Breast epithelium (tissue), 4 donors: ENCODE data around the gene ITGB4. TPM values are rescaled to one million over a fixed set of nuclear protein-coding genes. Genes with fewer than 3 reads are reported as not detected.

Experiments used
- DNase-seq, 2 donors: peaks; one replicate each; pipeline ENCODE4 v3.0.0-alpha.2; 2019; ENCODE audit warnings: low spot score in 2 of 2
- H3K27ac ChIP-seq, 2 donors: fragments of 200-600 bp; sonication (generic) in 1 of 2; one replicate each; pipeline ENCODE4 v1.5.1; 2016 to 2019; ENCODE audit warnings: mild to moderate bottlenecking in 1 of 2
- H3K27me3 ChIP-seq, 2 donors: fragments of 200-600 bp; sonication (generic) in 1 of 2; one replicate each; pipeline versions ENCODE4 v1.5.1 to v1.6.0; 2017 to 2019; ENCODE audit warnings: control low read depth in 1 of 2, mild to moderate bottlenecking in 1 of 2
- H3K36me3 ChIP-seq: fragments of 200-600 bp; one replicate; pipeline ENCODE4 v1.5.1; 2019
- H3K4me1 ChIP-seq, 2 donors: fragments of 200-600 bp; sonication (generic); one replicate each; pipeline ENCODE4 v1.5.1; 2016 to 2019; ENCODE audit warnings: control low read depth in 1 of 2
- H3K4me3 ChIP-seq, 3 donors: fragments of 200-600 bp; sonication (generic); 1 replicate in 2 of 3; 2 replicates in 1 of 3; pipeline ENCODE4 v1.5.1; 2016 to 2019; ENCODE audit warnings: mild to moderate bottlenecking in 3 of 3, moderate library complexity in 2 of 3
- H3K9me3 ChIP-seq, 2 donors: fragments of 200-600 bp; sonication (generic) in 1 of 2; one replicate each; pipeline ENCODE4 v1.5.1; 2016 to 2019; ENCODE audit warnings: control low read depth in 1 of 2
- POLR2A ChIP-seq: fragments of 450-650 bp; IDR thresholded peaks from one replicate; pipeline ENCODE4 v1.6.1; 2016; ENCODE audit warnings: antibody characterized with exemption, mild to moderate bottlenecking, moderate library complexity
- POLR2AphosphoS5 ChIP-seq, 3 donors: sonication (generic); formaldehyde crosslinking; IDR thresholded peaks; one replicate each; pipeline ENCODE4 v1.6.1; 2017; ENCODE audit warnings: antibody characterized with exemption in 3 of 3
- intact Hi-C: fragments of 100-400 bp; cut with DNase I; formaldehyde crosslinking; loops from one replicate; pipeline ENCODE4 v1.15.1; 2023; ENCODE audit warnings: low total_unique reads
- total RNA-seq, 3 donors: library from RNA; depleted of rRNA; stranded (reverse); fragments of >200 nt; gene quantifications; one replicate each; pipeline ENCODE4 v1.1.0, GENCODE V29; 2016
- TF ChIP-seq, protein P1 (sequence below), 3 donors: fragments of 450-650 bp; IDR thresholded peaks; one replicate each; pipeline ENCODE4 v1.5.1; 2016 to 2017; ENCODE audit warnings: antibody characterized with exemption in 3 of 3, mild to moderate bottlenecking in 3 of 3, moderate library complexity in 3 of 3

Gene ITGB4
- total RNA-seq, 3 donors from 2014 or later = 9.8 to 125 (median 67.2) TPM

DNA sequence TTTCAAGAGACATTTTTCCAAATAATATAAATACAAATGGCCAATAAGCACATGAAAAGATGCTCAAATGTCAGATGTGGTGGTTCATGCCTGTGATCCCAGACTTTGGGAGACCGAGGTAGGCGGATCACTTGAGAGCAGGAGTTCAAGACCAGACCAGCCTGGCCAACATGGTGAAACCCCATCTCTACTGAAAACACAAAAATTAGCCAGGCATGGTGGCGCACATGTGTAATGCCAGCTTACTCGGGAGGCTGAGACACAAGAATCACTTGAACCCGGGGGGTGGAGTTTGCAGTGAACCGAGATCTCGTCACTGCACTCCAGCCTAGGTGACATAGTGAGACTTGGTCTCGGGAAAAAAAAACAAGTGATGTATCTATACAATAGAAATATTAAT is 46.6 kb downstream of the ITGB4 start:
- Histone ChIP-seq H3K27ac (no peak overlapping the region), H3K27me3 (no peaks in the 10 kb centered on the region), H3K9me3 (no peaks in the 10 kb centered on the region), H3K4me1 (peaks cover 7 to 10% of the 10 kb centered on the region in 2 donors), H3K36me3 (no peaks in the 10 kb centered on the region), H3K4me3 (no peak overlapping the region)
- TF ChIP-seq POLR2A (no peak), POLR2AphosphoS5 (IDR thresholded peaks at IDR 0.05) (no peak)
- TF ChIP-seq, protein P1, sequence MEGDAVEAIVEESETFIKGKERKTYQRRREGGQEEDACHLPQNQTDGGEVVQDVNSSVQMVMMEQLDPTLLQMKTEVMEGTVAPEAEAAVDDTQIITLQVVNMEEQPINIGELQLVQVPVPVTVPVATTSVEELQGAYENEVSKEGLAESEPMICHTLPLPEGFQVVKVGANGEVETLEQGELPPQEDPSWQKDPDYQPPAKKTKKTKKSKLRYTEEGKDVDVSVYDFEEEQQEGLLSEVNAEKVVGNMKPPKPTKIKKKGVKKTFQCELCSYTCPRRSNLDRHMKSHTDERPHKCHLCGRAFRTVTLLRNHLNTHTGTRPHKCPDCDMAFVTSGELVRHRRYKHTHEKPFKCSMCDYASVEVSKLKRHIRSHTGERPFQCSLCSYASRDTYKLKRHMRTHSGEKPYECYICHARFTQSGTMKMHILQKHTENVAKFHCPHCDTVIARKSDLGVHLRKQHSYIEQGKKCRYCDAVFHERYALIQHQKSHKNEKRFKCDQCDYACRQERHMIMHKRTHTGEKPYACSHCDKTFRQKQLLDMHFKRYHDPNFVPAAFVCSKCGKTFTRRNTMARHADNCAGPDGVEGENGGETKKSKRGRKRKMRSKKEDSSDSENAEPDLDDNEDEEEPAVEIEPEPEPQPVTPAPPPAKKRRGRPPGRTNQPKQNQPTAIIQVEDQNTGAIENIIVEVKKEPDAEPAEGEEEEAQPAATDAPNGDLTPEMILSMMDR (IDR thresholded peaks at IDR 0.05) = no peak
- no peak for DNase-seq
- intact Hi-C loops = no loop called here

DNA sequence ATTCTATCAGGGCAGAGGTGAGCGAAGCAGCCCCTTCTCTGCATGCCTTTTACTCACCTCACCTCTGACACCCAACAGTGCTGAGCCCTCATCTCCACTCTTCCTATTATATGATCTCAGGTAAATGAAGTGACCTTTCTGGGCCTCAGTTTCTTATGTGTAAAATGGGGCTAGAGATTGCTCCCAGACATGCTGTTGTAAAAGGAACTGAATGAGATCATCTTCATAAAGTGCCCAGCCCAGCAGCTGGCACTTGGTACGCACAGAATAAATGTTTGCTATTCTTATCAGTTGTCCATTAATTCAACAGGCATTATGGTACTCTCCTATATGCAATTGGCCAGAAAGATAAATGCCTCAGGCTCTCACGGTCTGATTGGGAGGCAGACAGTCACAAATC is 48.3 kb downstream of the ITGB4 start:
- peak in 1 of 2 donors; percentile 9 for DNase-seq
- TF ChIP-seq POLR2A (no peak), POLR2AphosphoS5 (IDR thresholded peaks at IDR 0.05) (no peak)
- TF ChIP-seq, protein P1 (IDR thresholded peaks at IDR 0.05) = no peak
- no peaks in the 10 kb centered on the region for H3K36me3 ChIP-seq
- no peaks in the 10 kb centered on the region for H3K4me1 ChIP-seq
- no peaks in the 10 kb centered on the region for H3K9me3 ChIP-seq
- no peaks in the 10 kb centered on the region for H3K27me3 ChIP-seq
- H3K4me3 ChIP-seq = no peak overlapping the region
- no peak overlapping the region for H3K27ac ChIP-seq
- intact Hi-C loops = no loop called here

DNA sequence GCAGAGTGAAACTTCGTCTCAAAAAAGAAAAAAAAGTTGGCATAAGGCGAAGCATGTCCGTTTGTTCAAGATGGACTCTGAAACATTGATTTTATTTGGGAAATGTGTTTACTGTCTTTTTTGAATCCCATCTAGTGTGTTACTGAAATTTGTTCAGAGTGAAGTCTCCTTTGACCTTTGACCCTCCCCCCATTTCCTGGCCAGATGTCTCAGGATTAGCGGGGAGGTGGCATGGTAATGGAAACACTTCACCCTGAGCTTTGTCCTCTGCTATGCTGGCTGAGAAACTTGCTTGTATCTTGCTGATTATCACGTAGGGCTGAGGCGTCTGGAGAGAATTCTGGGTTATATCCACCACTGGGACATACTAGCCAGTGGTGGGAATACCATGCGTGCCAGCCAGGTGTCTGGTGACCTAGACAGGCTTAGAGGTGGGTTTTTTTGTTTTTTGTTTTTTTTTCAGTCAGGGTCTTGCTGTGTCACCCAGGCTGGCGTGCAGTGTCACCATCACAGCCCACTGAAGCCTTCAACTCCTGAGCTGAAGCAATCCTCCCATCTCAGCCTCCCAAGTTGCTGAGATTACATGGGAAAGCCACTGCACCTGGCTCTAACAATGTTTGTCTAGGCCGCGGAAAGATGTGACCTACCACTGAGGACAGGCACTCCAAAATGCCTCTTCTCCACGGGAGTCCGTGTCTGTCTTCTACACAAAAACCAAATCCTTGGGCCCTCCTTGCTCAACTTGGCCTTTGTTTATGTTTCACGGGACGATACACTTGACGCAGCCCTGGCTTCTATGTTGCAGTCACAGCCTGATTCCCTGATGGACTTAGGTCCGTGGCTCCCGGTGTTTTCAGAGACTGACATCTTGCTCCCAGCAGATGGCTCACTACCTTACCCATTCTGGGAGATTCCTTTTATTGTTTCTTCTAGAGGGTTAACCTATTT is 50.3 kb downstream of the ITGB4 start:
- no peaks in the 10 kb centered on the region for H3K27me3 ChIP-seq
- no peak overlapping the region for H3K4me3 ChIP-seq
- H3K9me3 ChIP-seq = no peaks in the 10 kb centered on the region
- H3K4me1 ChIP-seq = peaks cover 0 to 10% of the 10 kb centered on the region in 2 donors
- no peak overlapping the region for H3K27ac ChIP-seq
- intact Hi-C loops = no loop called here
- TF ChIP-seq POLR2AphosphoS5 (IDR thresholded peaks at IDR 0.05) (no peak), POLR2A (no peak)
- TF ChIP-seq, protein P1 (IDR thresholded peaks at IDR 0.05) = no peak
- peak; percentile 18 to 45 for DNase-seq
- no peaks in the 10 kb centered on the region for H3K36me3 ChIP-seq

DNA sequence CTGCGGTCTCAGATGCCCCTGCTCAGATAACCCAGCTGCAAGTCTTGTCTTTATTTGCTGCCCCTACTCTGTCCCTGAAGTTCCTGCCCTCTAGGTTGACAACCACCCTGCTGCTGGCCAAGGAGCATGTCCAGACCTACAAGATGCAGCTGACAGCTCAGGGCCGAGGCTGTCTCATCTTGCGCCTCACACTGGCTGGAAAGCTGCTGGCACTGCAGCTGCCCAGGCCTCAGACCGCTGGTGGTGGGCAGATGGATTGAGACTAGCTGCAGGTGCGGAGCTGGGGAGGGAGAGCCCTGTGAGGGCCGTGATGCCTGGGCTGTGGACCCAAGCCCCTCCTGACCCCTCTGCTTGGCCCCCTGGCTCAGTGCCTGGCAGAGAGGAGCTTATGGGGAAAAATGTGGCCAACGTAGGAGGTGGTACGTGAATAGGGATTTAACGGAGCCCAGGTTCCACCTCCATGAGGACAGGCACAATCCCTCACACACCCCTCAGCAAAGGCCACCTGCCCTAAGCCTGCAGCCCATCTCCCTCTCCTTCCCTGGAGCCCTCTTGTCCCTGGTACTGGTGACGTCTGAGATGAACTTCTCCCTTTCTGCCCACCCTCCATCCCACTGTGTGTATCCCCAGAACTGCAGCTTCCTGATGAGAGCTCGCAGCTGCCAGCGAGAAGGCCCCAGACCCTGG is 52.0 kb downstream of the ITGB4 start:
- intact Hi-C loops = no loop called here
- peak overlapping the region in 1 of 2 donors; percentile 36 for H3K27ac ChIP-seq

More for the DNA sequence above, 52.0 kb downstream of the ITGB4 start:
- Histone ChIP-seq H3K9me3 (no peaks in the 10 kb centered on the region), H3K4me3 (no peak overlapping the region), H3K36me3 (no peaks in the 10 kb centered on the region), H3K4me1 (peaks cover 0 to 21% of the 10 kb centered on the region in 2 donors), H3K27me3 (no peaks in the 10 kb centered on the region)
- DNase-seq = peak; percentile 19 to 43
- TF ChIP-seq POLR2AphosphoS5 (IDR thresholded peaks at IDR 0.05) = peak in 1 of 3 donors; percentile 9
- TF ChIP-seq, protein P1 (IDR thresholded peaks at IDR 0.05) = no peak
- TF ChIP-seq POLR2A = no peak
